Fibroblast of peridontal ligament (primary cell): ENCODE data around the gene UGT3A1.
"Not testable (repeated sequence)": the region's sequence is repeated elsewhere in the genome, so short reads cannot be mapped to it uniquely, and the experiment has no call there.

Source experiments
- DNase-seq: peaks from one replicate; pipeline ENCODE4 v3.0.0-alpha.2; 2010; ENCODE audit errors: extremely low read depth

UGT3A1 gene, protein sequence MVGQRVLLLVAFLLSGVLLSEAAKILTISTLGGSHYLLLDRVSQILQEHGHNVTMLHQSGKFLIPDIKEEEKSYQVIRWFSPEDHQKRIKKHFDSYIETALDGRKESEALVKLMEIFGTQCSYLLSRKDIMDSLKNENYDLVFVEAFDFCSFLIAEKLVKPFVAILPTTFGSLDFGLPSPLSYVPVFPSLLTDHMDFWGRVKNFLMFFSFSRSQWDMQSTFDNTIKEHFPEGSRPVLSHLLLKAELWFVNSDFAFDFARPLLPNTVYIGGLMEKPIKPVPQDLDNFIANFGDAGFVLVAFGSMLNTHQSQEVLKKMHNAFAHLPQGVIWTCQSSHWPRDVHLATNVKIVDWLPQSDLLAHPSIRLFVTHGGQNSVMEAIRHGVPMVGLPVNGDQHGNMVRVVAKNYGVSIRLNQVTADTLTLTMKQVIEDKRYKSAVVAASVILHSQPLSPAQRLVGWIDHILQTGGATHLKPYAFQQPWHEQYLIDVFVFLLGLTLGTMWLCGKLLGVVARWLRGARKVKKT

GRCh38 chr5:35990941-35991611 is at the start of gene UGT3A1:
Gene UGT3A1, minus strand, starts transcription at chr5:35991390. Its CDS starts 150 bp downstream, at chr5:35991240.
- no peak for DNase-seq

DNA sequence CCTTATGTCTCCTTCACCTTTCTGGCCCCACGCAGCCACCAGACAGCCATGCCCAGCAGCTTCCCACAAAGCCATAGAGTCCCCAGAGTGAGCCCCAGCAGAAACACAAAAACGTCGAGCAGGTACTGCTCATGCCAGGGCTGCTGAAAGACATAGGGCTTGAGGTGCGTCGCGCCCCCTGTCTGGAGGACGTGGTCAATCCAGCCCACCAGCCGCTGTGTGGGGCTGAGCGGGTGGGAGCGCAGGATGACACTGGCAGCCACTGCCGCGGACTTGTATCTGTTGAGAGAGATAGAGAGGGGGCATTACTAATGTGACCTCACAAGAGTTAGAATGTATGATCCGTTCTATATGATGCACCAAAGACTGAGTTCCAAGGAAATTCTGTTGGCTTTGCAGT is 44.5 kb upstream of the UGT3A1 start:
- DNase-seq: no peak

- DNase-seq: not testable (repeated sequence)
Measured at GRCh38 chr5:36034536-36035134, 43.4 kb upstream of the UGT3A1 start.

- DNase-seq: no peak
Measured at GRCh38 chr5:36033486-36033885, 42.3 kb upstream of the UGT3A1 start.

- no peak for DNase-seq
Measured at GRCh38 chr5:36033047-36033446, 41.9 kb upstream of the UGT3A1 start.

DNA sequence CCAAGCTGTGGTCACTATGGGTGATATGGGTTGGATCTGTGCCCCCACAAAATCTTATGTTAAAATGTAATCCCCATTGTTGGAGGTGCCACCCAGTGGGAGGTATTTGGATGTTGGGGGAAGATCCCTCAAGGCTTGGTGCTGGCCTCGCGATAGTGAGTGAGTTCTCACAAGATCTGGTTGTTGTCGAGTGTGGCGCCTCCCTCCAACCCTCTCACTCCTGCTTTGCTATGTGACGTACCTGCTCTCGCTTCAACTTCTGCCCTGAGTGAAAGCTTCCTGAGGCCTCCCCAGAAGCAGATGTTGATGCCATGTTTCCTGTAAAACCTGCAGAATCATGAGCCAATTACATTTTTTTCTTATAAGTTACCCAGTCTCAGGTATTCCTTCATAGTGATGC is 40.0 kb upstream of the UGT3A1 start:
- no peak for DNase-seq

- no peak for DNase-seq
Measured at GRCh38 chr5:36029914-36030313, 38.7 kb upstream of the UGT3A1 start.

- DNase-seq: no peak
Measured at GRCh38 chr5:36028816-36029465, 37.8 kb upstream of the UGT3A1 start.

GRCh38 chr5:36027711-36028110 is 36.5 kb upstream of the UGT3A1 start:
- no peak for DNase-seq

- peak; percentile 1 for DNase-seq
Measured at GRCh38 chr5:36026706-36027465, 35.7 kb upstream of the UGT3A1 start.

- not testable (repeated sequence) for DNase-seq
Measured at GRCh38 chr5:36022246-36022645, 31.1 kb upstream of the UGT3A1 start.

- DNase-seq: not testable (repeated sequence)
Measured at GRCh38 chr5:36019584-36019983, 28.4 kb upstream of the UGT3A1 start.

DNA sequence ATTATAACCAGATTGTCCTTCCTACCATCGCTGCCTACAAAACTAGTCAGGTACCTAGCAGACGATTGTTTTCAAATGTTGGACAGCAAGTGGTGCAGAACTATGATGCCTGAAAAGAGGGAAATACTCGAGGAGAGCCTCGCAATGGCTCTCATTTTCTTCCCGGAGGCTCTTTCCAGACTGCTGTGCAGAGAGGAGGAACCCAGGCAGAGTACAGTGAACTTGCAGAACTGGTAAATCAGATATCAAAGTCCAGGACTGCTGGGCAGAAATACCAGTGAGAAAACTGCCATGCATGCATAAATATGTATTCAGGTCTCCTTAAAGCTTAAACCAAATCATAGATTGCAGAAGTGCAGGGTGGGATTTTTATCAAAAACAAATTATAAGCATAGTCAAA is 26.4 kb upstream of the UGT3A1 start:
- no peak for DNase-seq

DNA sequence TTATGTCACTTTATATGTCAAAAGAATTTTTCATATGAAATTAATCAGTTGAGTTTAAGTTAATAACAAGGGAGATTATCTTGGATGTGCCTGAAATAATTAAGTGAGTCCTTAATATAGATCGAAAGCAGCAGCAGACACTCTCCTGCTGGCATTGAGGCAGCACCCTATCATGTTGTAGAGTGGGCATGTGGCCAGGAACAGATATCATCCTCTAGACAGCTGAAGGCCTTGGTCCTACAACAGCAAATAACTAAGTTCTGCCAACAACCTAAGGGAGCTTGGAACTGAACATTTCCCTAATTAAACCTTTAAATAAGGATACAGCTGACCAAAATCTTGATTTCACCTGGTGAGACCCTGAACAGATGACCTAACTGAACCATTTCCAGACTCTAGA is 25.8 kb upstream of the UGT3A1 start:
- DNase-seq: no peak

- no peak for DNase-seq
Measured at GRCh38 chr5:36013182-36013581, 22.0 kb upstream of the UGT3A1 start.

DNA sequence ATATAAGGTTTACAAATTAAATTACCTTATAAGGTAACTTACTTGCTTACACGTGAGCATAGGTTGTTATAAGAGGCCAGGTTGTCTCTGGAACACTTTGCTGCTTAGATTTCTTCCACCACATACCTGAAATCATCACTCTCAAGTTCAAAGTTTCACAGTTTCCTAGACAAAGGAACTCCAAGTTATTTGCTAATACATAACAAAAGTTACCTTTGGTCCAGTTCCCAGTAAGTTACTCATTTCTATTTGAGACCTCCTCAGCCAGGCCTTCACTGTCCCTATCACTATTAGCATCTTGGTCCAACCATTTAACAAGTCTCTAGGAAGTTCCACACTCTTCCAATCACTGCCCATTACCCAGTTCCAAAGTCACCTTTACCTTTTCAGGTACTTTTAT is 18.5 kb upstream of the UGT3A1 start:
- no peak for DNase-seq

GRCh38 chr5:36007366-36007765 is 16.2 kb upstream of the UGT3A1 start:
- no peak for DNase-seq

GRCh38 chr5:36006163-36006562 is 15.0 kb upstream of the UGT3A1 start:
- no peak for DNase-seq

DNA sequence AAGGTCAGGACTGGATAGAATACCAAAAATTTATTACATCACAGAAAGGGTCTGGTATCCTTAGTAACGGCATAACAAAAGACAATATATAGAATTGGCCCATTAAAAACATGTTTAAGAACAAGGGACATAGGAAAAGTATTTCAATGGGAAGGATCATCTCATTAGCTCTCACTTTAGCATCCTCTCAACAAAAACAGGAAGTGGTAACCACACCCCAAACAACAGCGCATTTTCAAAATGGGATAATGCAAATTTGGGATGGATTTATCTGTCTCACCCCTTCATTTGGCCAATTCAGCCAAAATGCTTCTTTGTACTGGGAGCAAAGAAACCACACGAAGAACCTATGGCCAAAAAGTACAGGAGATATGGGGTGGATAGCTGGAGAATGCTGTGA is 9.8 kb upstream of the UGT3A1 start:
- no peak for DNase-seq

- no peak for DNase-seq
Measured at GRCh38 chr5:35999547-35999946, 8.4 kb upstream of the UGT3A1 start.

DNA sequence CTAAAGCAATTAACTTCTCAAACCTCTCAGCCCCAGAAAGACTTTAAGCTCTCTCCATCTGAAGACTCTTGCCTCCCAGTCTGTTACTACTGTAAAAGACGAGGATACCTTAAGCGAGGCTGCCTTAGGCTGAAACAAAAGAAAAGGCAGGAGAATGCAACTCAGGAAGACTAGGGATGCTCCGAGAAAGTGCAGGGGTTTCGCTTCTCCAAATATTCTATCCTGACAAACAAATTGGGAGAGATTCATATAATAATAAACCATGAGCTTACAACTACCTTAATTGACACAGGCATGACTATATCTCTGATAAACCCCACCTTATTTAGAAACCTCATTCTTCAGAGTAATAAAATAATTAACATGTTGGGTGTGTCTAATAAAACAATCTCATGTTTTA is 4.9 kb upstream of the UGT3A1 start:
- no peak for DNase-seq
